Measurements from ENCODE around the gene CGB8. TPM values are rescaled to one million over a fixed set of nuclear protein-coding genes. Genes with fewer than 3 reads are reported as not detected.
"Not testable (repeated sequence)": the region's sequence is repeated elsewhere in the genome, so short reads cannot be mapped to it uniquely, and the experiment has no call there.

The CGB8 gene
- total RNA-seq, 1 donor from 2014 or later = not detected

GRCh38 chr19:49036815-49037214 is 12.1 kb downstream of the CGB8 start, which contains the start of gene CGB1:
TSS of gene CGB1 (minus strand) at chr19:49036895. CDS start at chr19:49036711, 184 bp downstream.
- peak; percentile 46 for TF ChIP-seq CTCF (IDR thresholded peaks at IDR 0.05)
- not testable (repeated sequence) for H3K27ac Mint-ChIP-seq (ENCODE audit: unreplicated experiment); H3K27me3 Mint-ChIP-seq (ENCODE audit: unreplicated experiment); H3K4me3 Mint-ChIP-seq (ENCODE audit: unreplicated experiment); DNase-seq (ENCODE audit: extremely low spot score, unreplicated experiment); H3K9me3 Mint-ChIP-seq (ENCODE audit: unreplicated experiment); H3K4me1 Mint-ChIP-seq (ENCODE audit: unreplicated experiment); H3K36me3 Mint-ChIP-seq (ENCODE audit: unreplicated experiment)

DNA sequence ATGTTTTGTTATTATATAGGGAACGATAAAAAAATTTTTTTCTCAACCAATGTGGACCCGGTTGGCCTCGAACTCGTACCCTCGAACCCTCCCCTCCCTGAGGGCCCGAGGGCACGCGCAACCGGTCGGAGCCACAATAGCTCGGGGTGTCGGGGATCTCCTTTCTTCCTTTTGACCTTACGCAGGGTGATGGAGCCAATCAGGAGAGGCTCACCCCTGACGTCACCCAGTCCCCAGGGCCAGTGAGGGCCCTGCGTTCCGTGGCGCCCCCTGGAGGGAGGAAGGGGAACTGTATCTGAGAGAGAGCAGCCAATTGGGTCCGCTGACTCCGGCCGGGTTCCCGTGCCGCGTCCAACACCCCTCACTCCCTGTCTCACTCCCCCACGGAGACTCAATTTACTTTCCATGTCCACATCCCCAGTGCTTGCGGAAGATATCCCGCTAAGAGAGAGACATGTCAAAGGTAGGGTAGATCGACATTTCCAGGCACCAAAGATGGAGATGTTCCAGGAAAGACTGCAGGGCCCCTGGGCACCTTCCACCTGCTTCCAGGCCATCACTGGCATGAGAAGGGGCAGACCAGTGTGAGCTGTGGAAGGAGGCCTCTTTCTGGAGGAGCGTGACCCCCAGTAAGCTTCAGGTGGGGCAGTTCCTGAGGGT is 17.1 kb downstream of the CGB8 start, which contains the start of gene CGB2:
Gene CGB2 (plus strand): TSS at position 249 of the 660 bp plus-strand sequence. CDS start 206 bp downstream, at position 455.
- not testable (repeated sequence) for H3K9me3 Mint-ChIP-seq (ENCODE audit: unreplicated experiment); H3K36me3 Mint-ChIP-seq (ENCODE audit: unreplicated experiment); DNase-seq (ENCODE audit: extremely low spot score, unreplicated experiment); H3K27ac Mint-ChIP-seq (ENCODE audit: unreplicated experiment); H3K4me3 Mint-ChIP-seq (ENCODE audit: unreplicated experiment); H3K4me1 Mint-ChIP-seq (ENCODE audit: unreplicated experiment); H3K27me3 Mint-ChIP-seq (ENCODE audit: unreplicated experiment)
- peak; percentile 39 for TF ChIP-seq CTCF (IDR thresholded peaks at IDR 0.05)

DNA sequence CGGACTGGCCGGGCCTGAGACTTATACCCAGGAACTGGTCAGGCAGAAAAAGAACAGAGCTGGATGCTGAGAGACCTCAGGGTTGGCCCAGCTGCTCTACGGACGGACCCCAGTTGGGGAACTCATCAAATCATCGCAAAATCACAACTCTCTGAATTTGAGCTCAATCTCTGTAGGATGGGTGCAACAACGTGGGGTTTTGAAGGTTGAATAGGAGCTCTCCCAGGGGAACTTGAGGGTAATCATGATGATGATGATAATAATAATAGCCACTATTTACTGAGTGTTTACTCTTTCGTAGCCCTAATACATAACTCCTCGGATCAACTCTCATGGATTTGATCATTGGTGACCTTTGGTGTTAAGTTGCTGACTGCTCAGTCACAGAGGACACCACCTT is 18.6 kb downstream of the CGB8 start:
- H3K4me1 Mint-ChIP-seq (ENCODE audit: unreplicated experiment) = peaks cover 11% of the 10 kb centered on the region
- H3K27ac Mint-ChIP-seq (ENCODE audit: unreplicated experiment); H3K4me3 Mint-ChIP-seq (ENCODE audit: unreplicated experiment); H3K9me3 Mint-ChIP-seq (ENCODE audit: unreplicated experiment); H3K36me3 Mint-ChIP-seq (ENCODE audit: unreplicated experiment); DNase-seq (ENCODE audit: extremely low spot score, unreplicated experiment); H3K27me3 Mint-ChIP-seq (ENCODE audit: unreplicated experiment): not testable (repeated sequence)

DNA sequence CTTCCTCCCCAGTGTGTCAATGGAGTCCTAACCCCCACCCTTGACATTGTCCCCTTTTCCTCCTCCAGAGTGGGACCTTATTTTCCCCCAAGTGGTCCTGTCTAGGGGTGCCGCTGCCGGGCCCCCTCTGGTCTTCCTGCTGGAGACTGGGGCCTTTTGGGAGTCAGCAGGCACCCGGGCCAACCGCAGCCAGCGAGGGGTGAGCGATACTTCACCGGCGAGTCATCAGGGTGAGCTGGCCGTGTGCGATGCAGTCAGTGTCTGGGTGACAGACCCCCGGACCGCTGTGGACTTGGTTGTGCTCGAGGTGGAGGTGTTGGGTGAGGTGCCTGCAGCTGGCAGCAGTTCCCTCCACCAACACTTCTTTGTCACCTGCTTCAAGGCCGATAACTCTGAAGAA is 19.2 kb downstream of the CGB8 start:
- peaks cover 11% of the 10 kb centered on the region for H3K4me1 Mint-ChIP-seq (ENCODE audit: unreplicated experiment)
- DNase-seq (ENCODE audit: extremely low spot score, unreplicated experiment); H3K9me3 Mint-ChIP-seq (ENCODE audit: unreplicated experiment); H3K36me3 Mint-ChIP-seq (ENCODE audit: unreplicated experiment); H3K4me3 Mint-ChIP-seq (ENCODE audit: unreplicated experiment); H3K27ac Mint-ChIP-seq (ENCODE audit: unreplicated experiment); H3K27me3 Mint-ChIP-seq (ENCODE audit: unreplicated experiment): not testable (repeated sequence)

- not testable (repeated sequence) for H3K27me3 Mint-ChIP-seq (ENCODE audit: unreplicated experiment); H3K9me3 Mint-ChIP-seq (ENCODE audit: unreplicated experiment); H3K36me3 Mint-ChIP-seq (ENCODE audit: unreplicated experiment); DNase-seq (ENCODE audit: extremely low spot score, unreplicated experiment); H3K27ac Mint-ChIP-seq (ENCODE audit: unreplicated experiment); H3K4me3 Mint-ChIP-seq (ENCODE audit: unreplicated experiment)
- peaks cover 11% of the 10 kb centered on the region for H3K4me1 Mint-ChIP-seq (ENCODE audit: unreplicated experiment)
Measured at GRCh38 chr19:49028686-49029085, 20.2 kb downstream of the CGB8 start.

DNA sequence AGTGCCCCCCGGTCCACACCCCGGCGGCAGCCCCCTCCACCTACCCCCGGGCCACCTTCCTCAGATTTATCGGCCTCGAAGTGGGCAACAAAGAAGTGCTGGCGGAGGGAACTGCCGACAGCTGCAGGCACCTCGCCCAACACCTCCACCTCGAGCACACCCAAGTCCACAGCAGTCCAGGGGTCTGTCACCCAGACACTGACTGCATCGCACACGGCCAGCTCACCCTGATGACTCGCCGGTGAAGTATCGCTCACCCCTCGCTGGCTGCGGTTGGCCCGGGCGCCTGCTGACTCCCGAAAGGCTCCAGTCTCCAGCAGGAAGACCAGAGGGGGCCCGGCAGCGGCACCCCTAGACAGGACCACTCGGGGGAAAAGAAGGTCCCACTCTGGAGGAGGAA is 23.3 kb downstream of the CGB8 start:
- H3K27ac Mint-ChIP-seq (ENCODE audit: unreplicated experiment); DNase-seq (ENCODE audit: extremely low spot score, unreplicated experiment); H3K27me3 Mint-ChIP-seq (ENCODE audit: unreplicated experiment); H3K4me3 Mint-ChIP-seq (ENCODE audit: unreplicated experiment); H3K9me3 Mint-ChIP-seq (ENCODE audit: unreplicated experiment); H3K36me3 Mint-ChIP-seq (ENCODE audit: unreplicated experiment): not testable (repeated sequence)
- peaks cover 13% of the 10 kb centered on the region for H3K4me1 Mint-ChIP-seq (ENCODE audit: unreplicated experiment)

- H3K4me3 Mint-ChIP-seq (ENCODE audit: unreplicated experiment); DNase-seq (ENCODE audit: extremely low spot score, unreplicated experiment); H3K9me3 Mint-ChIP-seq (ENCODE audit: unreplicated experiment); H3K36me3 Mint-ChIP-seq (ENCODE audit: unreplicated experiment); H3K27me3 Mint-ChIP-seq (ENCODE audit: unreplicated experiment); H3K27ac Mint-ChIP-seq (ENCODE audit: unreplicated experiment): not testable (repeated sequence)
- H3K4me1 Mint-ChIP-seq (ENCODE audit: unreplicated experiment) = peaks cover 13% of the 10 kb centered on the region
Measured at GRCh38 chr19:49025088-49025487, 23.8 kb downstream of the CGB8 start.

DNA sequence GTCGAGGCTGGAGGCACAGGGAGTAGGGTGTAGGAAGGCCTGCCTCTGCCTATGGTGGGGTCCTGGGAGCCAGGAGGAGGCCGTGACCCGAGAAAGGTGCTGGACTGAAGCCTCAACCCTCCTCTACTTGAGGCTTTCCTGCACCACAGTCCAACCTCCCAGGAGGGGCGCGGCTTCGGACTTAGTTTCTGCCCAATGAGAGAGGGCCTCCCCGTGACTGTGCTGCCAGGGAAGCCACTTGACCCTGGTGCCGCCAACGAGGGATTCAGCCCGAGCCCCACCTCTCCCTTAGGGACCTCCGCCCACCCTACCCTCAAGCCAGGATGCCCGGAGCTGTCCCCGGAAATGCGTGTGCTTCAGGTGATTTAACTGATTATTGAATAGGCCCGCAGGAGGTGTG is 24.7 kb downstream of the CGB8 start, which contains the start of gene CGB3:
Gene CGB3 (minus strand): TSS at position 101 of the 400 bp plus-strand sequence. CDS start 362 bp downstream, outside the sequence.
- H3K27ac Mint-ChIP-seq (ENCODE audit: unreplicated experiment); DNase-seq (ENCODE audit: extremely low spot score, unreplicated experiment); H3K36me3 Mint-ChIP-seq (ENCODE audit: unreplicated experiment); H3K4me3 Mint-ChIP-seq (ENCODE audit: unreplicated experiment); H3K27me3 Mint-ChIP-seq (ENCODE audit: unreplicated experiment); H3K9me3 Mint-ChIP-seq (ENCODE audit: unreplicated experiment): not testable (repeated sequence)
- H3K4me1 Mint-ChIP-seq (ENCODE audit: unreplicated experiment) = peaks cover 10% of the 10 kb centered on the region
